ENCODE measurements around the gene HOXC6. TPM values are rescaled to one million over a fixed set of nuclear protein-coding genes. Genes with fewer than 3 reads are reported as not detected.

HOXC6 gene
- total RNA-seq, 1 donor from 2014 or later, result 0.21 TPM

- no peak for DNase-seq (ENCODE audit: low spot score)
- Mint-ChIP-seq H3K27me3 (ENCODE audit: unreplicated experiment) (peaks cover 47% of the 10 kb centered on the region), H3K36me3 (ENCODE audit: low read depth, unreplicated experiment) (peaks cover 4% of the 10 kb centered on the region), H3K4me3 (ENCODE audit: unreplicated experiment) (no peak overlapping the region), H3K9me3 (ENCODE audit: unreplicated experiment) (no peaks in the 10 kb centered on the region), H3K27ac (ENCODE audit: unreplicated experiment) (no peak overlapping the region), H3K4me1 (ENCODE audit: unreplicated experiment) (peaks cover 54% of the 10 kb centered on the region)
- no peak for TF ChIP-seq CTCF (IDR thresholded peaks at IDR 0.05; ENCODE audit: unreplicated experiment)
Measured at GRCh38 chr12:53991077-53991460, 37.2 kb upstream of the HOXC6 start.

- TF ChIP-seq CTCF (IDR thresholded peaks at IDR 0.05; ENCODE audit: unreplicated experiment), result no peak
- Mint-ChIP-seq H3K4me3 (ENCODE audit: unreplicated experiment) (no peak overlapping the region), H3K27ac (ENCODE audit: unreplicated experiment) (peak overlapping the region; percentile 42), H3K9me3 (ENCODE audit: unreplicated experiment) (no peaks in the 10 kb centered on the region), H3K4me1 (ENCODE audit: unreplicated experiment) (peaks cover 43% of the 10 kb centered on the region), H3K36me3 (ENCODE audit: low read depth, unreplicated experiment) (peaks cover 4% of the 10 kb centered on the region), H3K27me3 (ENCODE audit: unreplicated experiment) (peaks cover 42% of the 10 kb centered on the region)
- DNase-seq (ENCODE audit: low spot score), result no peak
Measured at GRCh38 chr12:53992377-53992889, 35.8 kb upstream of the HOXC6 start.

GRCh38 chr12:53993162-53994008, 34.9 kb upstream of the HOXC6 start:
- peaks cover 4% of the 10 kb centered on the region for H3K36me3 Mint-ChIP-seq (ENCODE audit: low read depth, unreplicated experiment)
- no peak overlapping the region for H3K4me3 Mint-ChIP-seq (ENCODE audit: unreplicated experiment)
- peaks cover 46% of the 10 kb centered on the region for H3K27me3 Mint-ChIP-seq (ENCODE audit: unreplicated experiment)
- no peak for DNase-seq (ENCODE audit: low spot score)
- no peak for TF ChIP-seq CTCF (IDR thresholded peaks at IDR 0.05; ENCODE audit: unreplicated experiment)
- no peaks in the 10 kb centered on the region for H3K9me3 Mint-ChIP-seq (ENCODE audit: unreplicated experiment)
- H3K27ac Mint-ChIP-seq (ENCODE audit: unreplicated experiment), result no peak overlapping the region
- peaks cover 39% of the 10 kb centered on the region for H3K4me1 Mint-ChIP-seq (ENCODE audit: unreplicated experiment)

GRCh38 chr12:53994009-53994263, 34.3 kb upstream of the HOXC6 start:
- Mint-ChIP-seq H3K4me3 (ENCODE audit: unreplicated experiment) (no peak overlapping the region), H3K27ac (ENCODE audit: unreplicated experiment) (no peak overlapping the region), H3K4me1 (ENCODE audit: unreplicated experiment) (peaks cover 34% of the 10 kb centered on the region), H3K36me3 (ENCODE audit: low read depth, unreplicated experiment) (peaks cover 4% of the 10 kb centered on the region), H3K9me3 (ENCODE audit: unreplicated experiment) (no peaks in the 10 kb centered on the region), H3K27me3 (ENCODE audit: unreplicated experiment) (peaks cover 48% of the 10 kb centered on the region)
- no peak for DNase-seq (ENCODE audit: low spot score)
- TF ChIP-seq CTCF (IDR thresholded peaks at IDR 0.05; ENCODE audit: unreplicated experiment), result no peak

GRCh38 chr12:53994264-53995001, 33.8 kb upstream of the HOXC6 start:
- Mint-ChIP-seq H3K27me3 (ENCODE audit: unreplicated experiment) (peaks cover 46% of the 10 kb centered on the region), H3K9me3 (ENCODE audit: unreplicated experiment) (no peaks in the 10 kb centered on the region), H3K4me1 (ENCODE audit: unreplicated experiment) (peaks cover 29% of the 10 kb centered on the region), H3K27ac (ENCODE audit: unreplicated experiment) (no peak overlapping the region), H3K4me3 (ENCODE audit: unreplicated experiment) (no peak overlapping the region), H3K36me3 (ENCODE audit: low read depth, unreplicated experiment) (peaks cover 4% of the 10 kb centered on the region)
- no peak for DNase-seq (ENCODE audit: low spot score)
- TF ChIP-seq CTCF (IDR thresholded peaks at IDR 0.05; ENCODE audit: unreplicated experiment), result no peak

Data from endothelial cell (in vitro differentiated cells).